Nephron progenitor cell (in vitro differentiated cells): ENCODE data around the gene TRIM2.

Experiments
- DNase-seq: peaks from one replicate; pipeline ENCODE4 v3.0.0; 2021
- H3K27ac Mint-ChIP-seq: 2 replicates; pipeline ENCODE4 v1.8.0; 2021; ENCODE audit warnings: mild to moderate bottlenecking, moderate library complexity, mixed read lengths
- H3K27me3 Mint-ChIP-seq: 2 replicates; pipeline ENCODE4 v1.8.0; 2021; ENCODE audit warnings: mild to moderate bottlenecking, low read depth, mixed read lengths; ENCODE audit not compliant: poor library complexity
- H3K36me3 Mint-ChIP-seq: 2 replicates; pipeline ENCODE4 v1.8.0; 2021; ENCODE audit warnings: low read depth, mixed read lengths
- H3K4me1 Mint-ChIP-seq: 2 replicates; pipeline ENCODE4 v1.8.0; 2021; ENCODE audit warnings: mixed read lengths
- H3K4me3 Mint-ChIP-seq: 2 replicates; pipeline ENCODE4 v1.8.0; 2021; ENCODE audit warnings: mild to moderate bottlenecking, moderate library complexity, mixed read lengths
- H3K9me3 Mint-ChIP-seq: 2 replicates; pipeline ENCODE4 v1.8.0; 2021; ENCODE audit warnings: mild to moderate bottlenecking, moderate library complexity, mixed read lengths
- TF ChIP-seq, protein P1 (sequence below): fragments of 200-600 bp; sonication (generic); IDR thresholded peaks from 2 replicates; pipeline ENCODE4 v1.5.0; 2021; ENCODE audit warnings: antibody characterized with exemption

Gene TRIM2

GRCh38 chr4:153207027-153207426 is 2.8 kb downstream of the TRIM2 start:
- H3K9me3 Mint-ChIP-seq: peaks cover 8% of the 10 kb centered on the region
- peaks cover 63% of the 10 kb centered on the region for H3K4me1 Mint-ChIP-seq
- DNase-seq: no peak
- TF ChIP-seq, protein P1, sequence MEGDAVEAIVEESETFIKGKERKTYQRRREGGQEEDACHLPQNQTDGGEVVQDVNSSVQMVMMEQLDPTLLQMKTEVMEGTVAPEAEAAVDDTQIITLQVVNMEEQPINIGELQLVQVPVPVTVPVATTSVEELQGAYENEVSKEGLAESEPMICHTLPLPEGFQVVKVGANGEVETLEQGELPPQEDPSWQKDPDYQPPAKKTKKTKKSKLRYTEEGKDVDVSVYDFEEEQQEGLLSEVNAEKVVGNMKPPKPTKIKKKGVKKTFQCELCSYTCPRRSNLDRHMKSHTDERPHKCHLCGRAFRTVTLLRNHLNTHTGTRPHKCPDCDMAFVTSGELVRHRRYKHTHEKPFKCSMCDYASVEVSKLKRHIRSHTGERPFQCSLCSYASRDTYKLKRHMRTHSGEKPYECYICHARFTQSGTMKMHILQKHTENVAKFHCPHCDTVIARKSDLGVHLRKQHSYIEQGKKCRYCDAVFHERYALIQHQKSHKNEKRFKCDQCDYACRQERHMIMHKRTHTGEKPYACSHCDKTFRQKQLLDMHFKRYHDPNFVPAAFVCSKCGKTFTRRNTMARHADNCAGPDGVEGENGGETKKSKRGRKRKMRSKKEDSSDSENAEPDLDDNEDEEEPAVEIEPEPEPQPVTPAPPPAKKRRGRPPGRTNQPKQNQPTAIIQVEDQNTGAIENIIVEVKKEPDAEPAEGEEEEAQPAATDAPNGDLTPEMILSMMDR: no peak
- no peak overlapping the region for H3K27ac Mint-ChIP-seq
- peak overlapping the region; percentile 90 for H3K4me3 Mint-ChIP-seq
- H3K27me3 Mint-ChIP-seq: peaks cover 9% of the 10 kb centered on the region
- peaks cover 25% of the 10 kb centered on the region for H3K36me3 Mint-ChIP-seq

- H3K27ac Mint-ChIP-seq: no peak overlapping the region
- TF ChIP-seq, protein P1: peak; percentile 52
- H3K36me3 Mint-ChIP-seq: peaks cover 27% of the 10 kb centered on the region
- H3K4me3 Mint-ChIP-seq: no peak overlapping the region
- H3K9me3 Mint-ChIP-seq: peaks cover 8% of the 10 kb centered on the region
- DNase-seq: peak; percentile 47
- peaks cover 63% of the 10 kb centered on the region for H3K4me1 Mint-ChIP-seq
- H3K27me3 Mint-ChIP-seq: peaks cover 9% of the 10 kb centered on the region
These were observed 3.3 kb downstream of the TRIM2 start for GRCh38 chr4:153207567-153207966.

DNA sequence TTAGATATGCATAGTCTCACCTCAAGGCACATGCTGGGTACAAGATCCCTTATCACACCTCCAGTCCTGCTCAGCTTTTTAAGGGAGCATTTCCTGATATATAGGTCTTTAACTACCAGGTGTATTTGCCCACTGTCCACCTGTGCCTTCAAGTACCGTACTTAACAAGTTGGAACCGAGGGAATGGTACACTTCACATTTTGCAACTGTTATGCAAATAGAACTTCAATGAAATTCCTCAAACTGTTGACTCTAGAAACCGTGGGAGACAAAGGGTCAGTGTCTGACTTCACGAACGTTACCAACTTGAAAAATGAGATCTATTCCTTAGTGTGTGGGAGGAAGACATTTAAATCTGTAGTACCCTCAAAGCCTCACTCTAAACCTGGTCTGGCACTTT is 5.2 kb downstream of the TRIM2 start:
- Mint-ChIP-seq H3K9me3 (peaks cover 8% of the 10 kb centered on the region), H3K4me1 (peaks cover 56% of the 10 kb centered on the region), H3K27ac (no peak overlapping the region), H3K27me3 (peaks cover 9% of the 10 kb centered on the region), H3K4me3 (no peak overlapping the region), H3K36me3 (peaks cover 31% of the 10 kb centered on the region)
- TF ChIP-seq, protein P1: no peak
- DNase-seq: no peak

DNA sequence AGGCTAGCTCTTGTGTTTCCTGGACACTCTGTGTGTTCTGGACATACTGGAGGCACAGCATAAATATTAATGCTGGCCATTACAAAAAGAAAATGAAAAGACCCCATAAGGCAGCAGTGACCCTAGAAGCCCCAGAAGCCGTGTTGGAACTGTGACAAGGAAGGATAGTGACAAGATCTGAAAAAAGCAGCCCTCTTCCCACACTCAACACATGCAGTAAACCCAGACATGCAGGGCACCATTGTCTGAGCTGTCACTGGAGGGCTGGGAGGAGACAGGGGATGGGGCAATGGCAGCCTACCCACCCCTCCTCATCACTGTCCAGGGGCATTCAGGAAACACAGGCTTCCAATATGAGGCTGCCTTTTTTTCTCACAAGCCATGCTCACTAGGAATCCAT is 6.5 kb downstream of the TRIM2 start:
- H3K4me1 Mint-ChIP-seq: peaks cover 49% of the 10 kb centered on the region

GRCh38 chr4:153211986-153212728 is 7.9 kb downstream of the TRIM2 start:
- H3K4me1 Mint-ChIP-seq: peaks cover 45% of the 10 kb centered on the region
- peaks cover 48% of the 10 kb centered on the region for H3K36me3 Mint-ChIP-seq
- peaks cover 3% of the 10 kb centered on the region for H3K27me3 Mint-ChIP-seq
- peaks cover 10% of the 10 kb centered on the region for H3K9me3 Mint-ChIP-seq
- TF ChIP-seq, protein P1: no peak
- H3K27ac Mint-ChIP-seq: peak overlapping the region; percentile 20
- H3K4me3 Mint-ChIP-seq: no peak overlapping the region
- no peak for DNase-seq

More for the DNA sequence above, 6.5 kb downstream of the TRIM2 start:
- Mint-ChIP-seq H3K4me3 (no peak overlapping the region), H3K36me3 (peaks cover 36% of the 10 kb centered on the region), H3K27me3 (peaks cover 9% of the 10 kb centered on the region), H3K27ac (peak overlapping the region; percentile 59), H3K9me3 (peaks cover 8% of the 10 kb centered on the region)
- no peak for DNase-seq
- TF ChIP-seq, protein P1: no peak

- TF ChIP-seq, protein P1: no peak
- H3K4me1 Mint-ChIP-seq: peaks cover 41% of the 10 kb centered on the region
- peaks cover 3% of the 10 kb centered on the region for H3K27me3 Mint-ChIP-seq
- H3K9me3 Mint-ChIP-seq: peaks cover 14% of the 10 kb centered on the region
- no peak for DNase-seq
- no peak overlapping the region for H3K27ac Mint-ChIP-seq
- peaks cover 53% of the 10 kb centered on the region for H3K36me3 Mint-ChIP-seq
- no peak overlapping the region for H3K4me3 Mint-ChIP-seq
These were observed 8.5 kb downstream of the TRIM2 start for GRCh38 chr4:153212736-153213135.
